Measurements from ENCODE around the gene AMACR. TPM values are rescaled to one million over a fixed set of nuclear protein-coding genes. Genes with fewer than 3 reads are reported as not detected.

AMACR gene
- total and polyA plus RNA-seq, 2 donors (not counting 3 experiments of a cell fraction or from before 2014, with no cell fraction given), result 6.7 to 8.7 TPM

- no peaks in the 10 kb centered on the region for H3K9me3 ChIP-seq (replicated peaks; ENCODE audit: control insufficient read depth, insufficient read depth, low read length)
- H3K4me3 ChIP-seq (replicated peaks in 1 of 3; ENCODE audit: insufficient read depth in 1 of 3, low read depth in 1 of 3, low read length in 3 of 3), result no peak overlapping the region
- peaks cover 0 to 2% of the 10 kb centered on the region in 2 experiments for H3K36me3 ChIP-seq (ENCODE audit: control insufficient read depth in 2 of 2, extremely low read depth in 1 of 2, insufficient read depth in 2 of 2, low read length in 2 of 2)
- H4K20me1 ChIP-seq (replicated peaks; ENCODE audit: control insufficient read depth, extremely low read depth, insufficient read depth, low read length), result no peaks in the 10 kb centered on the region
- FAIRE-seq (no peak), DNase-seq (ENCODE audit: low read depth, low spot score) (no peak)
- no peaks in the 10 kb centered on the region for H3K4me1 ChIP-seq (ENCODE audit: control insufficient read depth, extremely low read depth, insufficient read depth, low read length)
- intact Hi-C loops (cut with micrococcal nuclease) (no loop called here), dilution Hi-C loops (cut with MboI; ENCODE audit: extremely low pct_ligation_motif_present, low sequenced_read_pairs) (no loop called here)
- BruUV-seq (replicated peaks), result no TSS peak
- TF ChIP-seq FOS (IDR thresholded peaks at IDR 0.05; ENCODE audit: borderline replicate concordance, insufficient read depth, low read length) (no peak), POLR2AphosphoS5 (IDR thresholded peaks at IDR 0.05; ENCODE audit: insufficient read depth, low read depth, low read length) (no peak), JUN (IDR thresholded peaks at IDR 0.05; ENCODE audit: borderline replicate concordance, insufficient read depth, insufficient read length, low read depth) (no peak), CTCF (IDR thresholded peaks at IDR 0.05; ENCODE audit: extremely low read depth in 1 of 2, insufficient read depth in 1 of 2, low read depth in 1 of 2, low read length in 2 of 2) (no peak), MAX (IDR thresholded peaks at IDR 0.05; ENCODE audit: insufficient read depth, insufficient read length) (no peak), EZH2 (IDR thresholded peaks at IDR 0.05; ENCODE audit: borderline replicate concordance, low read depth, low read length, severe bottlenecking) (no peak), POLR2A (IDR thresholded peaks at IDR 0.05; ENCODE audit: low read depth, low read length) (no peak), GATA2 (IDR thresholded peaks at IDR 0.05; ENCODE audit: insufficient read depth, insufficient read length, low read depth, low read length) (no peak), MYC (IDR thresholded peaks at IDR 0.05; ENCODE audit: low read depth, low read length) (no peak)
- no peaks in the 10 kb centered on the region for H3K9me1 ChIP-seq (replicated peaks; ENCODE audit: control insufficient read depth, extremely low read depth, insufficient read depth, low read length)
- H3K79me2 ChIP-seq (ENCODE audit: control insufficient read depth, insufficient read depth, low read length), result no peaks in the 10 kb centered on the region
- no peaks in the 10 kb centered on the region for H3K27me3 ChIP-seq (ENCODE audit: control insufficient read depth in 2 of 2, insufficient read depth in 2 of 2, low read length in 2 of 2)
- ChIA-PET CTCF (interaction anchor here (0.6 to 0.9 kb wide), 4 partner anchors 49 to 560 kb away, joined by 3 read pairs; no protein-coding TSS in a partner anchor), POLR2A (no interaction called here)
- H3K27ac ChIP-seq (ENCODE audit: insufficient read depth, low read depth, low read length), result no peak overlapping the region
- H3K9ac ChIP-seq (replicated peaks; ENCODE audit: extremely low read depth, insufficient read depth, low read length), result no peak overlapping the region
- no peak overlapping the region for H2AFZ ChIP-seq (ENCODE audit: low read depth, low read length)
- H3K4me2 ChIP-seq (ENCODE audit: insufficient read depth, low read length), result no peak overlapping the region
Observed at GRCh38 chr5:33995865-33996264, 12.0 kb downstream of the AMACR start.
